ENCODE results near the gene PCDHA12.
"Not testable (repeated sequence)": the region's sequence is repeated elsewhere in the genome, so short reads cannot be mapped to it uniquely, and the experiment has no call there.

The PCDHA12 gene

DNA sequence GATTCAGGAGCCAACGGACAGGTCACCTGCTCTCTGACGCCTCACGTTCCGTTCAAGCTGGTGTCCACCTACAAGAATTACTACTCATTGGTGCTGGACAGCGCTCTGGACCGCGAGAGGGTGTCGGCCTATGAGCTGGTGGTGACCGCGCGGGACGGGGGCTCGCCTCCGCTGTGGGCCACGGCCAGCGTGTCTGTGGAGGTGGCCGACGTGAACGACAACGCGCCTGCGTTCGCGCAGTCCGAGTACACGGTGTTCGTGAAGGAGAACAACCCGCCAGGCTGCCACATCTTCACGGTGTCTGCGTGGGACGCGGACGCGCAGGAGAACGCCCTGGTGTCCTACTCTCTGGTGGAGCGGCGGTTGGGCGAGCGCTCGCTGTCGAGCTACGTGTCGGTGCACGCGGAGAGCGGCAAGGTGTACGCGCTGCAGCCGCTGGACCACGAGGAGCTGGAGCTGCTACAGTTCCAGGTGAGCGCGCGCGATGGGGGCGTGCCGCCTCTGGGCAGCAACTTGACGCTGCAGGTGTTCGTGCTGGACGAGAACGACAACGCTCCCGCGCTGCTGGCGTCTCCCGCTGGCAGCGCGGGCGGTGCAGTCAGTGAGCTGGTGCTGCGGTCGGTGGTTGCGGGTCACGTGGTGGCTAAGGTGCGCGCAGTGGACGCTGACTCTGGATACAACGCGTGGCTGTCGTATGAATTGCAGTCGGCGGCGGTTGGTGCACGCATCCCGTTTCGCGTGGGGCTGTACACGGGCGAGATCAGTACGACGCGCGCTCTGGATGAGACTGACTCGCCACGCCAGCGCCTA is 17.7 kb upstream of the PCDHA12 start:
- TF ChIP-seq, protein P1, sequence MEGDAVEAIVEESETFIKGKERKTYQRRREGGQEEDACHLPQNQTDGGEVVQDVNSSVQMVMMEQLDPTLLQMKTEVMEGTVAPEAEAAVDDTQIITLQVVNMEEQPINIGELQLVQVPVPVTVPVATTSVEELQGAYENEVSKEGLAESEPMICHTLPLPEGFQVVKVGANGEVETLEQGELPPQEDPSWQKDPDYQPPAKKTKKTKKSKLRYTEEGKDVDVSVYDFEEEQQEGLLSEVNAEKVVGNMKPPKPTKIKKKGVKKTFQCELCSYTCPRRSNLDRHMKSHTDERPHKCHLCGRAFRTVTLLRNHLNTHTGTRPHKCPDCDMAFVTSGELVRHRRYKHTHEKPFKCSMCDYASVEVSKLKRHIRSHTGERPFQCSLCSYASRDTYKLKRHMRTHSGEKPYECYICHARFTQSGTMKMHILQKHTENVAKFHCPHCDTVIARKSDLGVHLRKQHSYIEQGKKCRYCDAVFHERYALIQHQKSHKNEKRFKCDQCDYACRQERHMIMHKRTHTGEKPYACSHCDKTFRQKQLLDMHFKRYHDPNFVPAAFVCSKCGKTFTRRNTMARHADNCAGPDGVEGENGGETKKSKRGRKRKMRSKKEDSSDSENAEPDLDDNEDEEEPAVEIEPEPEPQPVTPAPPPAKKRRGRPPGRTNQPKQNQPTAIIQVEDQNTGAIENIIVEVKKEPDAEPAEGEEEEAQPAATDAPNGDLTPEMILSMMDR (conservative IDR thresholded peaks at IDR 0.05), result no peak
- H3K27ac ChIP-seq, result no peak overlapping the region

DNA sequence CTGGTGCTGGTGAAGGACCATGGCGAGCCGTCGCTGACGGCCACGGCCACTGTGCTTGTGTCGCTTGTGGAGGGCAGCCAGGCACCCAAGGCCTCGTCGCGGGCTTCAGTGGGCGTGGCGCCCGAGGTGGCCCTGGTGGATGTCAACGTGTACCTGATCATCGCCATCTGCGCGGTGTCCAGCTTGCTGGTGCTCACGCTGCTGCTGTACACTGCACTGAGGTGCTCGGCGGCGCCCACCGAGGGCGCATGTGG is 17.2 kb upstream of the PCDHA12 start:
- TF ChIP-seq, protein P1 (conservative IDR thresholded peaks at IDR 0.05), result no peak
- no peak overlapping the region for H3K27ac ChIP-seq

DNA sequence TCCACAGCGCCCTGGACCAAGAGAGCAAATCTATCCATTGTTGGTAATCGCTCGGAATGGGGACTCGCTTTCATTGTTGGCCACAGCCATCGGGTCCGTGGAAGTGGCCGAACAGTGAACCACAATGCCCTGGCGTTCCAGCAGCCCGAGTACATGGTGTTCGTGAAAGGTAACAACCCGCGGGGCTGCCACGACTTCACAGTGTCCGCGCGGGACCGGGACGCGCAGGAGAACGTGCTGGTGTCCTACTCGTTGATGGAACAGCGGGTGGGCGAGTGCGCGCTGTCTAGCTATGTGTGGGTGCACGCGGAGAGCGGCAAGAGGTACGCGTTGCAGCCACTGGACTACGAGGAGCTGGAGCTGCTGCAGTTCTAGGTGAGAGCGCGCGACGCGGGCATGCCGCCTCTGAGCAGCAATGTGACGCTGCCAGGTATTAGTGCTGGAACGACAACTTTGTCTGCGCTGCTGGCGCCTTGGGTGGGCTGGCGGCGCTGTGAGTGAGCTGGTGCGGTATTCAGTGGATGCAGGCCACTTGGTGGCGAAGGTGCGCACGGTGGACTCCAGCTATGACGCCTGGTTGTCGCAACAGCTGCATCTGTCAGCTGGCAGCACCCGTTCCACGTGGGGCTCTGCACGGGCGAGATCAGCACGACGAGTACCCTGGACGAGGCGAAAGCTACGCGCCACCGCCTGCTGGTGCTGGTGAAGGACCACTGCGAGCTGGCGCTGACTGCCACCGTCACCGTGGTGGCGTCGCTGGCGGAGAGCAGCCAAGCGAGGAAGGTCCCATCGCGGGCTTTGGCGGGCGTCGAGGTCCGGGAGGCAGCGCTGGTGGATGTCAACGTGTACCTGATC is 12.4 kb upstream of the PCDHA12 start:
- no peak overlapping the region for H3K27ac ChIP-seq
- TF ChIP-seq, protein P1 (conservative IDR thresholded peaks at IDR 0.05), result no peak

DNA sequence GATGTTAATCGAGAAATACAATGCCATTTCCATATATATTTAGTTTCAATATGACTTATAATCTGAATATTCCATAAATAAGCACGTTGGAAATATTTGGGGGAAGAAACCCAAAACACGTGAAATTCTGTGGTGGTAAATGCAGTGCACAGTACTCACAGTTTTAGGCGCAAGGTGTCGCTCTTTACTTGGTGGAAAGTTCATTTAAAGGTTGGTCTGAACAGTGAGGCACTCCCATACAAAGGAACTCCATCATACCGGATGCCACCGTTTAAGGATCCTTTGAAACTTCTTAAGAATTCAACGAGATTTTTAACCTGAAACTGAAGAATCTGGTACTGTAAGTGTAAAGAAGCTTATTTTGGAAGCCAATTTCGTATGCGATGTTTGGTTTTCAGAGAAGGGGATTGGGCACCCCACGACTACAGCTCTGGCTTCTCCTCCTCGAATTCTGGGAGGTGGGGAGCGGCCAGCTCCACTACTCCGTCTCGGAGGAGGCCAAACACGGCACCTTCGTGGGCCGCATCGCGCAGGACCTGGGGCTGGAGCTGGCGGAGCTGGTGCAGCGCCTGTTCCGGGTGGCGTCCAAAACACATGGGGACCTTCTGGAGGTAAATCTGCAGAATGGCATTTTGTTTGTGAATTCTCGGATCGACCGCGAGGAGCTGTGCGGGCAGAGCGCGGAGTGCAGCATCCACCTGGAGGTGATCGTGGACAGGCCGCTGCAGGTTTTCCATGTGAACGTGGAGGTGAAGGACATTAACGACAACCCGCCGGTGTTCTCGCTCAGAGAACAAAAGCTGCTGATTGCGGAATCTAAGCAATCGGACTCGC is 6.2 kb upstream of the PCDHA12 start, which contains the start of gene PCDHA11:
Gene PCDHA11, plus strand, starts transcription at position 237 of the 834 bp plus-strand sequence. Its CDS starts 147 bp downstream, at position 384.
- TF ChIP-seq, protein P1 (conservative IDR thresholded peaks at IDR 0.05), result peak; percentile 67
- peak within 1 kb of the TSS; percentile 58 for H3K27ac ChIP-seq

DNA sequence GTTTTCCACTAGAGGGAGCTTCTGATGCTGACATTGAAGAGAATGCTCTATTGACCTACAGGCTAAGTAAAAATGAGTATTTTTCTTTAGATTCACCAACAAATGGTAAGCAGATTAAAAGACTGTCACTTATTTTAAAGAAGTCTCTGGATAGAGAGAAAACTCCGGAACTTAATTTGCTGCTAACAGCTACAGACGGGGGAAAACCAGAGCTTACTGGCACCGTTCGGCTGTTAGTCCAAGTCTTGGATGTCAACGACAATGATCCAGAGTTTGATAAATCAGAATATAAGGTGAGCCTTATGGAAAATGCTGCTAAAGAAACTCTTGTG is 5.6 kb upstream of the PCDHA12 start:
- TF ChIP-seq, protein P1 (conservative IDR thresholded peaks at IDR 0.05), result peak; percentile 48
- H3K27ac ChIP-seq, result peak overlapping the region; percentile 58

DNA sequence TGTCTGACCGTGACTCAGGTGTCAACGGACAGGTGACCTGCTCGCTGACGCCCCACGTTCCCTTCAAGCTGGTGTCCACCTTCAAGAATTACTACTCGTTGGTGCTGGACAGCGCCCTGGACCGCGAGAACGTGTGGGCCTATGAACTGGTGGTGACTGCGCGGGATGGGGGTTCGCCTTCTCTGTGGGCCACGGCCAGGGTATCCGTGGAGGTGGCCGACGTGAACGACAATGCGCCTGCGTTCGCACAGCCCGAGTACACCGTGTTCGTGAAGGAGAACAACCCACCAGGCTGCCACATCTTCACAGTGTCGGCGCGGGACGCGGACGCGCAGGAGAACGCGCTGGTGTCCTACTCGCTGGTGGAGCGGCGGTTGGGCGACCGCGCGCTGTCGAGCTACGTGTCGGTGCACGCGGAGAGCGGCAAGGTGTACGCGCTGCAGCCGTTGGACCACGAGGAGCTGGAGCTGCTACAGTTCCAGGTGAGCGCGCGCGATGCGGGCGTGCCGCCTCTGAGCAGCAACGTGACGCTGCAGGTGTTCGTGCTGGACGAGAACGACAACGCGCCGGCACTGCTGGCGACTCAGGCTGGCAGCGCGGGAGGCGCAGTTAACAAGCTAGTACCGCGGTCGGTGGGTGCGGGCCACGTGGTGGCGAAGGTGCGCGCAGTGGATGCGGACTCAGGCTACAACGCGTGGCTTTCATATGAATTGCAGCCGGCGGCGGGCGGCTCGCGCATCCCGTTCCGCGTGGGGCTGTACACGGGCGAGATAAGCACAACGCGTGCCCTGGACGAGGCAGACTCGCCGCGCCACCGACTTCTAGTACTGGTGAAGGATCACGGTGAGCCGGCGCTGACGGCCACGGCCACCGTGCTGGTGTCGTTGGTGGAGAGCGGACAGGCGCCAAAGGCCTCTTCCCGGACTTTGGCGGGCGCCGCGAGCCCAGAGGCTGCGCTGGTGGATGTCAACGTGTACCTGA is 4.6 kb upstream of the PCDHA12 start:
- TF ChIP-seq, protein P1 (conservative IDR thresholded peaks at IDR 0.05), result no peak
- H3K27ac ChIP-seq, result no peak overlapping the region

DNA sequence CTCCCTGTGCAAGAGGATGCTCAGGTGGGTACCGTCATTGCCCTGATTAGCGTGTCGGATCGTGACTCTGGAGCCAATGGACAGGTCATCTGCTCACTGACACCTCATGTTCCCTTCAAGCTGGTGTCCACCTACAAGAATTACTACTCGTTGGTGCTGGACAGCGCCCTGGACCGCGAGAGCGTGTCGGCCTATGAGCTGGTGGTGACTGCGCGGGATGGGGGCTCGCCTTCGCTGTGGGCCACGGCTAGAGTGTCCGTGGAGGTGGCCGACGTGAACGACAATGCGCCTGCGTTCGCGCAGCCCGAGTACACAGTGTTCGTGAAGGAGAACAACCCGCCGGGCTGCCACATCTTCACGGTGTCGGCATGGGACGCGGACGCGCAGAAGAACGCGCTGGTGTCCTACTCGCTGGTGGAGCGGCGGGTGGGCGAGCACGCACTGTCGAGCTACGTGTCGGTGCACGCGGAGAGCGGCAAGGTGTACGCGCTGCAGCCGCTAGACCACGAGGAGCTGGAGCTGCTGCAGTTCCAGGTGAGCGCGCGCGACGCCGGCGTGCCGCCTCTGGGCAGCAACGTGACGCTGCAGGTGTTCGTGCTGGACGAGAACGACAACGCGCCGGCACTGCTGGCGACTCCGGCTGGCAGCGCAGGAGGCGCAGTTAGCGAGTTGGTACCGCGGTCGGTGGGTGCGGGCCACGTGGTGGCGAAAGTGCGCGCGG is 1.6 kb downstream of the PCDHA12 start:
- H3K27ac ChIP-seq, result not testable (repeated sequence)

Data from VCaP (cell line).